Activated T-helper 1 cell treated with anti-CD3 and anti-CD28 coated beads, Interleukin-12 subunit alpha, Interleukin-12 subunit beta, Interleukin-2, Interleukin-4 antibody, amounts not matched to agents 30 ng/mL and 10 ng/mL and 1 ng/mL, durations not matched to agents 14 hours and 24 hours and 36 hours (primary cell): Measurements from ENCODE around the gene RFX2. TPM values are rescaled to one million over a fixed set of nuclear protein-coding genes. Genes with fewer than 3 reads are reported as not detected.
"Not testable (repeated sequence)": the region's sequence is repeated elsewhere in the genome, so short reads cannot be mapped to it uniquely, and the experiment has no call there.

Source experiments
- DNase-seq: peaks from one replicate; pipeline ENCODE4 v3.0.0; 2021; ENCODE audit warnings: low spot score
- H3K27ac Mint-ChIP-seq: one replicate; pipeline ENCODE4 v1.8.0; 2021; ENCODE audit warnings: mild to moderate bottlenecking, mixed read lengths
- H3K27me3 Mint-ChIP-seq: one replicate; pipeline ENCODE4 v1.8.0; 2022; ENCODE audit warnings: mild to moderate bottlenecking, moderate library complexity, mixed read lengths; ENCODE audit not compliant: insufficient read depth
- H3K36me3 Mint-ChIP-seq: one replicate; pipeline ENCODE4 v1.8.0; 2021; ENCODE audit warnings: low read depth, mixed read lengths
- H3K4me1 Mint-ChIP-seq: one replicate; pipeline ENCODE4 v1.8.0; 2021; ENCODE audit warnings: low read depth, mixed read lengths
- H3K4me3 Mint-ChIP-seq: one replicate; pipeline ENCODE4 v1.8.0; 2021; ENCODE audit warnings: mild to moderate bottlenecking, moderate library complexity, mixed read lengths
- H3K9me3 Mint-ChIP-seq: one replicate; pipeline ENCODE4 v1.8.0; 2021; ENCODE audit warnings: mixed read lengths
- intact Hi-C: fragments of 100-400 bp; cut with micrococcal nuclease; formaldehyde crosslinking; loops from one replicate; pipeline ENCODE4 v1.15.1; 2024
- total RNA-seq: library from RNA; stranded (reverse); gene quantifications from 2 replicates; pipeline ENCODE4 v1.2.3, GENCODE V29; 2022

RFX2 gene
- total RNA-seq, 1 donor from 2014 or later = 9.2 TPM

GRCh38 chr19:6084821-6085220 lies 25.5 kb downstream of the RFX2 start:
- peaks cover 9% of the 10 kb centered on the region for H3K27me3 Mint-ChIP-seq
- peaks cover 20% of the 10 kb centered on the region for H3K4me1 Mint-ChIP-seq
- no peak overlapping the region for H3K27ac Mint-ChIP-seq
- intact Hi-C loops = no loop called here
- no peaks in the 10 kb centered on the region for H3K36me3 Mint-ChIP-seq
- no peak overlapping the region for H3K4me3 Mint-ChIP-seq
- no peak for DNase-seq
- H3K9me3 Mint-ChIP-seq = no peaks in the 10 kb centered on the region

DNA sequence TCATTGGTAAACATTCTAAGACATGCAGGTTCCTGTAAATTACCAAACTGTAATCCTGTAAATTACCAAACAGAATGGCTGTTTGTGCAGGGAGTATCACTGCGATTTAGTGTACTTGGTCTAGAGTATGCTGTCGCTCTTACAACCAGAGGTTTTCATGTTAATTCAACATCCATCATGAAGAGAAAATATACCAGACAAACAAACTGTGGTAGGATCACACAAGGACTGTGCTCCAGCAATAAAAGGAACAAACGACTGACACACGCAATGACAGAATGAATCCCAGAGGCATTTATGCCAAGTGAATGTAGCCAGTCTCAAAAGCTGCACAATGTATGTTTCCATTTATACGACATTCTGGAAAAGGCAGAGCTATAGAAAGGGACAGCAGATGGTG lies 31.2 kb downstream of the RFX2 start:
- intact Hi-C loops = no loop called here
- Mint-ChIP-seq H3K27me3 (peaks cover 3% of the 10 kb centered on the region), H3K9me3 (no peaks in the 10 kb centered on the region), H3K27ac (no peak overlapping the region), H3K4me1 (no peaks in the 10 kb centered on the region), H3K4me3 (no peak overlapping the region), H3K36me3 (no peaks in the 10 kb centered on the region)
- no peak for DNase-seq

DNA sequence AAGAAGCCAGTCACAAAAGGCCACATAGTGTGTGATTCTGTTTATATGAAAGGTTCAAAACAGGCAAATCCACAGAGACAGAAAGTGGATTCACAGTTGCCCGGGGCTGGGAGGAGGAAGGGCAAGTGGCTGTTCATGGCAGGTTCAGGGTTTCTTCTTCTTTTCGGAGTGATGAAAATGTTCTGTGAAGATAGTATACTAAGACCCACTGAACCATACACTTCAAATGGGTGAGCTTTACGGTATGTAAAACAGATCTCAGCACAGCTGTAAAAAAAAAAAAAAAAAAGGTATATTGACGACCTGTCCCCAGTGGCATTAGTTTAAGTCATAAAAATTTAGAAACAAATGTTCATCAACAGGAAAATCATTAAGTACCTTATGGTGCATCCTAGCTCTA lies 32.2 kb downstream of the RFX2 start:
- DNase-seq = no peak
- Mint-ChIP-seq H3K9me3 (no peaks in the 10 kb centered on the region), H3K4me1 (no peaks in the 10 kb centered on the region), H3K4me3 (no peak overlapping the region), H3K27ac (no peak overlapping the region), H3K36me3 (no peaks in the 10 kb centered on the region), H3K27me3 (peaks cover 3% of the 10 kb centered on the region)
- intact Hi-C loops = no loop called here

DNA sequence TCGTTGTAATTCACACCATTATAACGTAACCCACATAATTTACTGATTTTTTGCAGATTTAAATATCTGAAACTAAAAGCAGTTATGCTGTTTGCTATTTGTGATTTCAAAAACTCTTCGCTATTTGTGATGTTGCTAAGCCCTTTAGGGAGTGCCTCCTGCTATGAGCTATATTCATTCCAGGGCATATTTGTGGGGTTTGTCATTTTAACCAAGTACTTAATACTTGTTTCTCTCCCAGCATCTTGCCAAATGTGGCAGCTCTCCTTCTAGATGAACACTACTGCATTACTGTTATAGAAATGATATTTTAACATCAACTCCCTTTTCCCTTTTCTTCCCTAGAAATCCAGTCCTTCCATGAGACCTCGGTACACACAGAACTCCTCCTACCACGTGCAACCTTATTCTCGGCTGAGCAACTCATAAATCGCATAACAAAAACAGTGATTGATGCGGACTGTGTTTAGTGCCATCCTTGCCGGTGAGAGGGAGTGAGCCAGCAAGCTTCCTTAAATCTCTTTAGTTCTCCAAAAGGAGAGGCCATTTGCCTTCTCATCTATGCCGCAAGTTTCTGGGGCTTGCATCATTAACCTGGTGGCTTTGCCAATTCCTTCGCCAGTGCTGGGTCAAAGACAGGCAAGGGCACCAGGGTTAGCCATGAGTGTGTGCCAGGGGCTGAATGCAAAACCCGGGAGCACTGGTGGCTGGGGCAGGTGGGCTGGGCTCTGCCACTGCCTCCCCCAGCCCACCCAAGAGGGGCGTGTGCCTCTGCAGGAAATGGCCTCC lies 33.4 kb downstream of the RFX2 start:
- intact Hi-C loops = no loop called here
- H3K27ac Mint-ChIP-seq = no peak overlapping the region
- H3K4me1 Mint-ChIP-seq = no peaks in the 10 kb centered on the region
- H3K9me3 Mint-ChIP-seq = no peaks in the 10 kb centered on the region
- H3K36me3 Mint-ChIP-seq = no peaks in the 10 kb centered on the region
- no peak overlapping the region for H3K4me3 Mint-ChIP-seq
- H3K27me3 Mint-ChIP-seq = peaks cover 3% of the 10 kb centered on the region
- DNase-seq = no peak

DNA sequence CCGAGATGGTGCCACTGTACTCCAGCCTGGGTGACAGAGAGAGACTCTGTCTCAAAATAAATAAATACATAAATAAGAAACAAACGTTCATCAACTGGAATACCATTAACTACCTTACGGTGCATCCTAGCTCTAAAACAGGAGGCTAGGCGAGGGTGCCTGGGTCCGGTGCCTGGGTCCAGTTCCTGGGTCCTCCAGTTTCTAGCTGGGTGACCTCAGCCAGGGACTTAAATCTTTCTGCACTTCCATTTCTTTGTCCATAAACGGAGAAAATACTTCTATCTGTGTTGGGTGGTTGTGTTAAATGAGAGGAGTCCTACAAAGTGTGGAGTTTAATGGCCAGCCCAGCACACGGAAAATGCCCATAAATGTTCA lies 34.0 kb downstream of the RFX2 start:
- Mint-ChIP-seq H3K9me3 (no peaks in the 10 kb centered on the region), H3K4me3 (no peak overlapping the region), H3K36me3 (no peaks in the 10 kb centered on the region), H3K4me1 (no peaks in the 10 kb centered on the region), H3K27me3 (peaks cover 3% of the 10 kb centered on the region), H3K27ac (no peak overlapping the region)
- DNase-seq = no peak
- intact Hi-C loops = no loop called here

- H3K27me3 Mint-ChIP-seq = no peaks in the 10 kb centered on the region
- H3K4me3 Mint-ChIP-seq = no peak overlapping the region
- H3K36me3 Mint-ChIP-seq = no peaks in the 10 kb centered on the region
- H3K9me3 Mint-ChIP-seq = no peaks in the 10 kb centered on the region
- H3K4me1 Mint-ChIP-seq = no peaks in the 10 kb centered on the region
- no peak overlapping the region for H3K27ac Mint-ChIP-seq
- no peak for DNase-seq
- intact Hi-C loops = no loop called here
Measured at GRCh38 chr19:6074709-6075403, 35.4 kb downstream of the RFX2 start.

GRCh38 chr19:6073858-6074708 lies 36.2 kb downstream of the RFX2 start:
- intact Hi-C loops = no loop called here
- Mint-ChIP-seq H3K36me3 (peaks cover 2% of the 10 kb centered on the region), H3K9me3 (peaks cover 6% of the 10 kb centered on the region), H3K4me1 (peaks cover 6% of the 10 kb centered on the region), H3K4me3 (no peak overlapping the region), H3K27ac (no peak overlapping the region), H3K27me3 (no peaks in the 10 kb centered on the region)
- no peak for DNase-seq

- intact Hi-C loops, H3K9me3 Mint-ChIP-seq, H3K4me3 Mint-ChIP-seq, H3K4me1 Mint-ChIP-seq, H3K27me3 Mint-ChIP-seq, H3K36me3 Mint-ChIP-seq, DNase-seq, H3K27ac Mint-ChIP-seq: not testable (repeated sequence)
Measured at GRCh38 chr19:6073233-6073632, 37.1 kb downstream of the RFX2 start.

- Mint-ChIP-seq H3K27me3 (no peaks in the 10 kb centered on the region), H3K36me3 (peaks cover 2% of the 10 kb centered on the region), H3K27ac (no peak overlapping the region), H3K4me3 (no peak overlapping the region), H3K9me3 (peaks cover 6% of the 10 kb centered on the region), H3K4me1 (peaks cover 11% of the 10 kb centered on the region)
- no peak for DNase-seq
- intact Hi-C loops = no loop called here
Measured at GRCh38 chr19:6071875-6072274, 38.4 kb downstream of the RFX2 start.

GRCh38 chr19:6070720-6071485 lies 39.4 kb downstream of the RFX2 start:
- intact Hi-C loops = no loop called here

DNA sequence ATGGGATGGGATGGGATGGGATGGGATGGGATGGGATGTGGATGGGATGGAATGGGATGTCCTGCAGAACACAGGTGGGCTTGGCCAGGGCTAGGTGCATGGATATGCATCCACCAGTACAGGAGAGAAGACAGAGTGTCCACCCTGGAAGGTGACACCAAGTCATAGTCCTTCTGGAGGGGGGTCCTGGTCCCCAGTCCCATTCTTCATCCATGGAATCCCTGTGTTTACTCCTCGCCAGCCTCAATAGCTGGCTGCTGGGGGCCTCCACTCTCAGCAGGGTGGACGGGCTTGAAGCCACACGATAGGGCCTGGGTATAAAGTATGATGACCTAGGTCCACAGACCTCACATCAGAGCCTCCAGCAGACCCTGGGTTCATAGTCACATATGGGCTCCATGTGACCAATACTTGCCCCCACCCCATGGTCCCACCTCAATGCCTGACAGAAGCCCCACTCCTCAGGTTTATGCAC lies 40.1 kb downstream of the RFX2 start:
- H3K27me3 Mint-ChIP-seq = no peaks in the 10 kb centered on the region
- no peak overlapping the region for H3K4me3 Mint-ChIP-seq
- intact Hi-C loops = no loop called here
- no peak for DNase-seq
- peaks cover 26% of the 10 kb centered on the region for H3K4me1 Mint-ChIP-seq
- peaks cover 2% of the 10 kb centered on the region for H3K36me3 Mint-ChIP-seq
- H3K27ac Mint-ChIP-seq = no peak overlapping the region
- peaks cover 6% of the 10 kb centered on the region for H3K9me3 Mint-ChIP-seq

More at GRCh38 chr19:6070720-6071485, 39.4 kb downstream of the RFX2 start:
- DNase-seq = no peak
- H3K4me3 Mint-ChIP-seq = no peak overlapping the region
- H3K27ac Mint-ChIP-seq = no peak overlapping the region
- peaks cover 6% of the 10 kb centered on the region for H3K9me3 Mint-ChIP-seq
- H3K36me3 Mint-ChIP-seq = peaks cover 2% of the 10 kb centered on the region
- H3K4me1 Mint-ChIP-seq = peaks cover 20% of the 10 kb centered on the region
- H3K27me3 Mint-ChIP-seq = no peaks in the 10 kb centered on the region

DNA sequence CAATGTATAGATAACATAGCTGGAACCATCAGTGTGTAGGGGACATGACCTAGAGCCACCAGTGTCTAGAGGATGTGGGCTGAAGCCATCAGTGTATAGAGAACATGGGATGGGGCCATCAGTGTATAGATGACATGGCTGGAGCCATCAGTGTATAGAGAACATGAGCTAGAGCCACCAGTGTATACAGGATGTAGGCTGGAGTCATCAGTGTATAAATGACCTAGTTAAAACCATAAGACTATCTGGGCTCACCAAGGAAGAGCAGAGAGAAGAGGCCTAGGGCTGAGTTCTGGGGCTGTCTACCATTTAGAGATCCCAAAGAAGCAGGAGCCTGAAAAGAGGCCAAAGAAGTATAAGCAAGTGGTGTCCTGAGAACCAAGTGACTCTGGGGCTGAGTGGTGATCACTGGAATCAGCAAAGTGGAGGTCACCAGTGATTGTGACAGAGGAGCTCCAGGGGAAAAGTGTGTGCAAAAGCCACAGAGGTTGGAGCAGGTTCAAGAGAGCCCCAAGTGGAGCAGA lies 41.0 kb downstream of the RFX2 start:
- H3K27me3 Mint-ChIP-seq = no peaks in the 10 kb centered on the region
- no peak for DNase-seq
- peaks cover 6% of the 10 kb centered on the region for H3K9me3 Mint-ChIP-seq
- intact Hi-C loops = loop anchor here (5.0 kb wide), 1 partner anchor 58 kb away; no protein-coding TSS in a partner anchor
- no peak overlapping the region for H3K4me3 Mint-ChIP-seq
- peaks cover 29% of the 10 kb centered on the region for H3K4me1 Mint-ChIP-seq
- peak overlapping the region; percentile 14 for H3K27ac Mint-ChIP-seq
- peaks cover 2% of the 10 kb centered on the region for H3K36me3 Mint-ChIP-seq
